Activated CD4-positive, alpha-beta T cell treated with anti-CD3 and anti-CD28 coated beads, Interleukin-2, amount 50 U/mL, for 48 hours (primary cell): ENCODE results near the gene RAB31.

Source experiments
- DNase-seq, 2 experiments: peaks; one replicate each; pipeline ENCODE4 v3.0.0-alpha.2; 2020

The RAB31 gene

DNA sequence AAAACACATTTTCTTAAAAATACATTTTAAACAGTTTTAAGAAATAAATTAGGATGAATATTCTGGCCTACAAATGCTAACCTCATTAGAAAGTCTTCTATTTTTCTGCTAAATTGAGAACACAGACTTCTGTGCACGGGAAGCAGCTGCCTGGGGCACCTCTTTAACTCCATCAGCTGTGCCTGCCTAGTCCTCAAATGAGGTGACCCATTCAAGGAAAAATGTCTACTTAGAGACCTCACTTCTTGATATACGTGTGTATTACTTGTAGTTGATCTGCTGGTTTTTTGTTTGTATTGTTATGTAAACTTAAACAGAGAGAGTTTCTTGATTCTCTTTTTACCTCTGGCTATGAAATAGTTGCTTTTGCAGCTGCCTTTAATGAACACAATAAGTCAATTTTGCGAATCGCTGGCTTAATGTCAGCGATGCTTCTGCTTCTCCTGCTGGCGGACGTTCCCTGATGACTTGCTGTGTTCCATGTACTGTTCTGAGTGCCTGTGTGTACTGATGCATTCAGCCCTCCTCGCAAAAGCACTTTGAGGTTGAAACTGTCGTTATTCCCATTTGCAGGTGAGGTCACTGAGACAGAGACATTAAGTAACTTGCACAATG is 88.9 kb downstream of the RAB31 start:
- no peak for DNase-seq

DNA sequence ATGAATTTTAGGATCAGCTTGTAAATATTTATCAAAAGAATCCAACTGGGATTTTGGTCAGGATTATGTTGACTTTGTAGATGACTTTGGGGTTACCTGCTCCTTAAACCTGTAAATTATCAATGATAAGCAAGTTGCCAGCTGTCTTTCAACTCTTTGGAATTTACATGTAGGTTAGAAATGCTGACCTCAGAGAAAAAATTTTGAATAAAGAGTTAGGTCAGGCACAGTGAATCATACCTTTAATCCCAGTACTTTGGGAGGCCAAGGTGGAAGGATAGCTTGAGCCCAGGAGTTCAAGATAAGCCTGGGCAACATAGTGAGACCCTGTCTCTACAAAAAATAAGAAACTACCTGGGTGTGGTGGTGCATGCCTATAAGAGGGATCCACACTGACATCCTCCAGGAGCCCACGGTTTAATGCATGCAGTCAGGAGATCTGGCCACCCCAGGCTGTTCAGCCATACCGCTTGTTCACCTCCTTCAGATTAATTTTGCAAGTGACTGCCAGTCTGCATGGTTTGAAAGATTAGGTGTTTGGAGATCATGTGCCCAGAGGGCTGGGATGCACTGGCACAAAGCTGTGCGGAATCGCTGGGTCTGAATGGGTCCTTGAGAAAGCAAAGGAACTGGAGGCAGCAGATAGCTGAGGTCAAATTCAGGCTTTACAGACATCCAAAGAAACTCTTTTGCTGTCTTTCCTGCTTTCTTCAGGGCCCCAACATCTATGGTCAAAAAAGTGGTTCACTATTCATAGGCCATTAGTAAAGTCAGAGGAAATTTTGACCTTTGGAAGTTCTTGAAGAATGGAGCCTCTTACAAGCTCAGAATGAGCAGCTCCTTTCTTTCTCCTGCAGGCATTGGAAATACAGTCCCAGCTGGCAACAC is 94.3 kb downstream of the RAB31 start:
- DNase-seq = no peak

DNA sequence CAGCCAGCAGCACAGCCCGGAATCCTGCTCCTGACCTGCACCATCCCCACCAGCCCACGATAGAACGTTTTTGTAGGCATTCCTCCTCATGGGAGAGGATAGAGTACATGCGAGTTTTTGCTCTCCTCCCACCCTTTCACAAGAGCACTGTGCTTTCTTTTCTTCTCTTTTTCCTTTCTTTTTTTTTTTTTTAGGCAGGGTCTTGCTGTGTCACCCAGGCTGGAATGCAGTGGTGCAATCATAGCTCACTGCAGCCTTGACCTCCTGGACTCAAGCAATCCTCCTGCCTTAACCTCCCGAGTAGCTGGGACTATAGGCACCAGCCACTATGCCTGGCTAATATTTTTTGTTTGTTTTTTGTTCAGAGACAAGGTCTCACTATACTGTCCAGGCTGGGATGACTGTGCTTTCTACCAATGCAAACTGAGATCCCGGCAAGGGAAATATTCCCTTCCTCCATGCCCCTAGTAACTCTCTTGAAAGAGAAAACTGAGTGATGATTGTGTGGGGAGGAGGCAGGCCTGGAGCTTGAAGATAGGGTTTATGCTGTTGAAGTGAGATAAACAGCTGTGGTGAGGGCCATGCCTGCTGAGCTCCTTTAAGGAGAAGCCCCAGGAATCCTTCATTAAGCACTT is 95.1 kb downstream of the RAB31 start:
- DNase-seq = no peak

GRCh38 chr18:9803698-9804516 is 95.8 kb downstream of the RAB31 start:
- no peak for DNase-seq

DNA sequence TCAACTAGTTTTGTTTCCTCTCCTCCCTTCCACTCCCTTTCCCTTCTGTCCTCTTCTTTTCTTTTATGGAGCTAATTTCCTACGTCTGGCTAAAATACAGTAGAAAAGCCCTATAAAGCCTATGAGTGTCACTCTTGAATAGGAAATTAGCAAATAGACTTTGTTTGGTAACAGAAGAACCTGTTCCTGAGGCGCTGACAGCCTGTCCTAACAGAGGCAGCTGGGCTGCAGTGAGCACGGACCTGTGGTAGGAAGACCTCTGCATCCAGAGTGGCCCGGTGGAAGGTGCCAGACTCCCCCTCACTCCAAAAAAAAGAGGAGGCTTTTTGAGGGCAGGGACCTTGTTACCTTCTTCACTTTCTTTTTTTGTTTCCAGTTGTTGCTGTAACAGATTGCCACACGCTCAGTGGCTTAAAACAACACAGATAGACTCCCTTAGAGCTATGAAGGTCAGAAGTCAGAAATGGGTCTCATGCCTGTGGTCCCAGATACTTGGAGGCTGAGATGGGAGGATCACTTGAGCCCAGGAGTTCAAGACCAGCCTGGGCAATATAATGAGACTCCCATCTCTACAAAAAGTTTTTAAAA is 96.5 kb downstream of the RAB31 start:
- DNase-seq = no peak

DNA sequence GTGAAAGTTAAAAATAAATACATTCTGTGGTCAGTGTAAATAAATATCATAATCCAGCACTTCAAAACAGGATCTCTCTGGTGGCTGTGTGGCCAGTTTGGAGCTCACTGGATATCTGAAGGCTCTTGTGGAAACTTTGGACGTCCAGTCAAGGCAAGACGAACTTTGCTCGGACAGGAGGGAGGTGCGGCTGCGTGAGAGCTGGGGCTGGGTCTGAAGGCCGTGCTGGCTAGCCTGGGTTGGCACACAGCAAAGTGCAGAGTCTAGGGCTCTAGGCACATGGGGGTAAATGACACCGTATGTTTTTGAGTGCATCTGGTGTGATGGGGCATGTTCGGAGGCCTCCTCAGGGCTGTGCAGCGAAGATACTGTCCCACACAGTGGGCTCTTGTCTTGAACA is 98.8 kb downstream of the RAB31 start:
- no peak for DNase-seq

DNA sequence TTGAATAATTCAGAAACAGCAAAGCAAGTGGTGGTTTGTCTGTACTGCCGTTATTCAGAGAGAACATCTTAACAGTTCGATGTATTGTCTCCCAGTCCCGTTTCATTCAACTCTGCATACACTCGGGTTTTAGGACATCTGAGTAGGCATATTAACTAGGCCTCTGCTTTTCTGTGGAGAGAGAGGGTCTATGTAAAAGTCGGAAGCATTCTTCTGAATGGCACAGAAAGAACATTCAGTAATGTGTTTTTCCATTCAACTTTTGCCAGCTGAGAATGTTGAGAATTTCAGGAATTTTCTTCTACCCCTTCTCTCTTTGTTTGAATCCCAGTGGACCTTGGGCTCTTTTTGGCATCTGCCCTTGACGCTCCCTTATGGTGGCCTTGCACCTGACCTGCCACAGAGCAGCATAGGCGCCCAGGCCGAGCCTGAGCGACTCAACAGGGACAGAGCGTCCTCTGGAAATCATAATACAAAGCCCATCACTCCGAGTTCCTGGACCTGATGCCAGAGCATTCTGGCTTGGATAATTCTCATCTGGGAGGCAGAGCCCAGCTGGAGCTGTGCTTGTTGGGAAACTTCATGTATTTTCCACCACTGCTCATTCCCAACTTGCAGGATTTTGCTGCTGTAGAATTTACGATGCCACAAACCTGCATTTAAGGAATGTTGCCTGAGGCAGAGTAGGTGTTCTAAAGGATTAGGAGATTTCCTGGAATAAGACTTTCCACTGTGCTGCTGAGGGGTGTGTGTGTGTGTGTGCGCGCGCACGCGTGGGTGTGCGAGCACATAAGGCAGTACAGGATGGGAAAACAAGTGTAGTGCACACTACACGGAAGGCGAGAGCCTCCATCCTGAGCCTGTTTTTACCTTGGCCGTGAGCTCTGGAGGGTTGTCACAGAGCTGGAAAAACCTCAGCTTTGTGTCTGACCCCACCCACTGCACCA is 100.5 kb downstream of the RAB31 start:
- no peak for DNase-seq

DNA sequence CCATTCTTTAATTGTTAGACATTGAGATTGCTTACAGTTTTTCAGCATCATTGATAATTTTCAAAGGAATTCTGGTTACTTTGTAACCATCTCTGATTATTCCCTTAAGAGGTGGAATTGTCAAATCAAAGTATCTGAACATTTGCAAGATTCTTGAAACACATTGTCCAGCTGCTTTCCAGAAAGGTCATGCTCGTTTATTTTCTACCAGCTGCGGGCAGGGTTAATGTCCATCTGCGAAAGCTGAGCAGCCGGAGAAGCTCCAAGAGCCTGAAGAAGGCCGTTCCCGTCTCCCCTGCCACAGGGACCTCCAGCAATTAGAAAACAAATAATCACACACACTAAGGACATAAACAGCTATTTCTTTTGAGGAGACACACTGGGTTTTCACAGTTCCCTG is 101.6 kb downstream of the RAB31 start:
- DNase-seq = no peak

GRCh38 chr18:9810299-9810698 is 102.2 kb downstream of the RAB31 start:
- DNase-seq = no peak

- no peak for DNase-seq
These were observed 103.0 kb downstream of the RAB31 start for GRCh38 chr18:9810994-9811705.

DNA sequence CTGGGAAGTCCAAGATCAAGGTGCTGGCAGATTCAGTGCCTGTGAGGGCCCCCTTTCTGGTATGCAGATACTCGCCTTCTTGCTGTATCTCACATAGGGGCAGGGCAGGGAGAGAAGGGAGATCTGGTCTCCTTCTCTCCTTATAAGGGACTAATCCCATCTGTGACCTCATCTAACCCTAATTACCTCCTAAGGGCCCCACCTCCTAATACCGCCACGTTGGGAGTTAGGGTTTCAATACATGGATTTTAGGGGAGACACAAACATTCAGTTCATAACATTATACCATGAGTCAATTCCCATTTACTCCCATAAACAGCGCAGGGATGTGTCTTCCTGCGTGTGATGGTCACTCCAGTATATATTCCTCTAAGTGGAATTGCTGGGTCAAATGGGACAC is 103.9 kb downstream of the RAB31 start:
- no peak for DNase-seq

- no peak for DNase-seq
These were observed 106.3 kb downstream of the RAB31 start for GRCh38 chr18:9814431-9814830.

DNA sequence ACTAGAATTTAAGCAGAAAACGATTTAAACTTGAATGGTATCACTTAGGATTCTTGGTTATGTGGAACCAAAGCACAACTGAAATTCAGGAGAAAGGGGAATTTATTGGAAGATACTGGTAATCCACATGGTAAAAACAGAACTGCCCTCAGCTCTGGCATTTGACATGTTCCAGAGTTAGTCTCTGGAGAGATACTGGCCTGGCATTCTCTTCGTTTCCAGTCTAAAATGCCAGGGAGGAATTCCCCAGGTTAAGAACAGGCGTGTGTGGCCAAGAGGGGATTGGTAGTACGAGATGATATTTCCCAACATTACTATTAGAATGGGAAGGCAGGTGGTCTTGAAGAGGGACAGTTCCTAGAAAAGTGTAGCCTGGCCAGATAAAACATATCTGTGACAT is 109.2 kb downstream of the RAB31 start:
- no peak for DNase-seq

GRCh38 chr18:9817725-9818422 is 109.8 kb downstream of the RAB31 start:
- DNase-seq = no peak

DNA sequence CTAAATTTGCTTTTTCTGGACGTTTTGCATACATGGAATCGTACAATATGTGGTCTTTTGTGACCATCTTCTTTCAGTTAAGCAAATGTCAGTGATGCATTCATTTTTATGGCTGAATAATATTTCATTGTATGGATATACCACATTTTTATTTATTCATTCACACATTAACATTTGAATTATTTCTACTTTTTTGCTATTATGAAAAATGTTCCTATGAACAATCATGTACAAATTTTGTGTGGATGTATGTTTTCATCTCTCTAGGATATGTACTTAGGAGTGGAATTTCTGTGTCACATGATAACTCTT is 110.3 kb downstream of the RAB31 start:
- no peak for DNase-seq

DNA sequence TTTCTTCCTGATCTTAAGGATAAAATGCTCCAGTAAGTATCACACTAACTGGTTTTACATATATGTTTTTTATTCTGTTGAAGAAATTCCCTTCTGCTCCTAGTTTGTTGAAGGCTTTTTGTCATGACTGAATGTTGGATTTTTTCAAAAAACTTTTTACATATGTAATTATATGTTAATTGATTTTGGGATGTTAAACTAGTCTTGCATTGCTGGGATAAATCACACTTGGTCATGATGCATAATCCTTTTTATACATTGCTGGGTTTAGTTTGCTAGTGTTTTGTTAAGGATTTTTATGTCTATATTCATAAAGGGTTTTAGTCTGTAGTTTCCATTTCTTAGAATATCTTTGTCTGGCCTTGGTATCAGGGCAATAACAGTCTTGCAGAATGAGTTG is 112.0 kb downstream of the RAB31 start:
- DNase-seq = no peak

- no peak for DNase-seq
These were observed 112.6 kb downstream of the RAB31 start for GRCh38 chr18:9820719-9821118.

GRCh38 chr18:9822587-9823185 is 114.6 kb downstream of the RAB31 start:
- no peak for DNase-seq

DNA sequence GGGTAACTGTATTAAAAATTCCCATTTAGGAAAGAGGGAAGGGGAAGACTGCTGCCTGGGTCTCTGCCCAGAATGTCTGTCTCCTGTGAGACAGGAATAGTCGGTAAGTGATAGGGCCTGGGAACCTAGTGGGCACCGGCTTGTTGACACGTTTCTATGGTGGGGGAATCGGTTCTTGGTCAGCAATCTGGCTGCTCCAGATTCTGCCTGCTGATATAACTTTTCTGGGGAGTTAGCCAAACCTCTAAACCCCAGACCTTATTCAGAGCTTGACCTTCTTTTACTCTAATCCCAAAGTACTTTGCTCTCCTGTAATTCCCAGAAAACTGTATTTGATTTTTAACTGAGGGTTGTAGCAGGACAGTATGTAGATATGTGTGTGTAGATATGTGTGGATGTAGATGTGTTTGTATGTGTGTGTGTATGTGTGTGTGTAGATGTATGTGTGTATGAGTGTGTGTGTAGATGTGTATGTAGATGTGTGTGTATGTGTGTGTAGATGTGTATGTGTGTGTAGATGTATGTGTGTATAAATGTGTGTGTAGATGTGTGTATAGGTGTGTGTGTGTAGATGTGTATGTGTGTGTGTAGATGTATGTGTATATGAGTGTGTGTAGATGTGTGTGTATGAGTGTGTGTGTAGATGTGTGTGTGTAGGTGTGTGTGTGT is 115.8 kb downstream of the RAB31 start:
- no peak for DNase-seq

GRCh38 chr18:9824474-9824832 is 116.4 kb downstream of the RAB31 start:
- no peak for DNase-seq
